Measurements from ENCODE around the gene LSAMP. TPM values are rescaled to one million over a fixed set of nuclear protein-coding genes. Genes with fewer than 3 reads are reported as not detected.

The LSAMP gene
- total and polyA plus RNA-seq, 2 of the 4 experiments (the other 2 are of a cell fraction): 7.9 to 8.0 TPM

- no peaks in the 10 kb centered on the region for H3K36me3 ChIP-seq (ENCODE audit: control insufficient read depth, insufficient read depth, low read length)
- 0 out of 2 replicates have a peak overlapping the region, but pooled peaks have one; percentile 31 for H3K27ac ChIP-seq (ENCODE audit: insufficient read depth, low read length)
- peaks cover 7% of the 10 kb centered on the region for H3K4me1 ChIP-seq (ENCODE audit: control insufficient read depth, insufficient read depth, low read length)
- dilution Hi-C loops (cut with HindIII; ENCODE audit: low sequenced_read_pairs, unreplicated experiment) (no loop called here), in situ Hi-C loops (cut with MboI; ENCODE audit: low sequenced_read_pairs) (loop anchor here (10.0 kb wide), 1 partner anchor 298 kb away; no protein-coding TSS in a partner anchor), intact Hi-C loops (cut with micrococcal nuclease) (loop anchor here (5.0 to 10.0 kb wide), 5 partner anchors 295 to 618 kb away; no protein-coding TSS in a partner anchor)
- BruUV-seq (replicated peaks): no TSS peak
- CTCF ChIA-PET: no interaction called here
- POLR2A ChIA-PET (ENCODE audit: unreplicated experiment): no interaction called here
- H3K79me1 ChIP-seq (ENCODE audit: low read depth in 1 of 2, low read length in 2 of 2): no peaks in the 10 kb centered on the region
- peak overlapping the region; percentile 86 for H3K18ac ChIP-seq (ENCODE audit: low read depth, low read length)
- no peaks in the 10 kb centered on the region for H3K27me3 ChIP-seq (ENCODE audit: control insufficient read depth, insufficient read depth, low read length)
- peak overlapping the region; percentile 82 for H3K4me2 ChIP-seq (ENCODE audit: low read depth, low read length)
- H3K9me1 ChIP-seq (ENCODE audit: insufficient read depth, low read length): no peaks in the 10 kb centered on the region
- no peak overlapping the region for H3K56ac ChIP-seq (ENCODE audit: extremely low read depth, insufficient read depth, low read length)
- peak overlapping the region; percentile 12; the same call in 1 of the 2 replicates for H2BK120ac ChIP-seq (ENCODE audit: low read depth, low read length)
- H4K20me1 ChIP-seq (ENCODE audit: insufficient read depth, low read length): no peaks in the 10 kb centered on the region
- peak overlapping the region; percentile 6; the same call in 1 of the 2 replicates for H4K91ac ChIP-seq (ENCODE audit: insufficient read depth, low read depth, low read length)
- H4K5ac ChIP-seq (ENCODE audit: low read depth, low read length): no peak overlapping the region; the same call in 1 of the 2 replicates
- H4K8ac ChIP-seq (ENCODE audit: low read depth in 2 of 2, low read length in 2 of 2): peak overlapping the region; percentile 3 to 36; a peak in 1 of 4 replicates
- H2AK5ac ChIP-seq (ENCODE audit: low read depth, low read length): 0 out of 2 replicates have a peak overlapping the region, but pooled peaks have one; percentile 28
- H2BK15ac ChIP-seq (ENCODE audit: low read depth, low read length): peak overlapping the region; percentile 67; the same call in 2 of the 3 replicates
- no peak overlapping the region for H3K23ac ChIP-seq (ENCODE audit: low read depth, low read length)
- WGBS, 2 experiments (ENCODE audit: extremely low coverage in 2 of 2, insufficient read length in 1 of 2): 57% methylated on average over 1 of the region's 5 CpGs; no CpG with 5 or more reads in 1 of the 2 experiments
- peak overlapping the region; percentile 29; the same call in 1 of the 2 replicates for H3K14ac ChIP-seq (replicated peaks; ENCODE audit: low read depth, low read length)
- no peak overlapping the region for H2AFZ ChIP-seq (replicated peaks; ENCODE audit: low read length, poor library complexity)
- DNase-seq (peak; percentile 75), ATAC-seq (ENCODE audit: low read depth) (peak; percentile 12; the same call in 1 of the 2 replicates)
- peak overlapping the region; percentile 19; the same call in 1 of the 2 replicates for H3K4ac ChIP-seq (ENCODE audit: low read depth, low read length)
- H2BK5ac ChIP-seq (ENCODE audit: low read depth, low read length, poor library complexity, severe bottlenecking): no peak overlapping the region
- TF ChIP-seq BHLHE40 (IDR thresholded peaks at IDR 0.05; ENCODE audit: low read depth, low read length) (no peak), CEBPB (IDR thresholded peaks at IDR 0.05; ENCODE audit: low read depth, low read length) (peak; percentile 94), CHD1 (IDR thresholded peaks at IDR 0.05; ENCODE audit: low read depth, low read length) (no peak), ELK1 (IDR thresholded peaks at IDR 0.05; ENCODE audit: borderline replicate concordance, low read depth, low read length) (no peak), RAD21 (IDR thresholded peaks at IDR 0.05; ENCODE audit: low read length) (no peak), SMC3 (IDR thresholded peaks at IDR 0.05; ENCODE audit: low read depth, low read length) (no peak), NFE2L2 (IDR thresholded peaks at IDR 0.05; ENCODE audit: low read depth, low read length) (no peak)
- H2AK9ac ChIP-seq (replicated peaks; ENCODE audit: low read depth, low read length, poor library complexity): no peak overlapping the region
- H3K9me3 ChIP-seq (ENCODE audit: control insufficient read depth, insufficient read depth, low read length): no peaks in the 10 kb centered on the region
- no peak overlapping the region for H3K4me3 ChIP-seq (ENCODE audit: insufficient read depth, low read depth, low read length)
- peak overlapping the region; percentile 21 for H2BK20ac ChIP-seq (ENCODE audit: low read depth, low read length)
- no peak overlapping the region for H3K9ac ChIP-seq (ENCODE audit: low read depth, low read length)
These were observed 2.8 kb downstream of the LSAMP start for GRCh38 chr3:116442331-116443021.
